ENCODE data around the gene IBTK. TPM values are rescaled to one million over a fixed set of nuclear protein-coding genes. Genes with fewer than 3 reads are reported as not detected.
A peak's percentile ranks its signal among the peaks of the same experiment; 100 is the strongest.

IBTK gene
- polyA plus RNA-seq, 3 donors = 7.0 to 20.2 (median 13.1) TPM

DNA sequence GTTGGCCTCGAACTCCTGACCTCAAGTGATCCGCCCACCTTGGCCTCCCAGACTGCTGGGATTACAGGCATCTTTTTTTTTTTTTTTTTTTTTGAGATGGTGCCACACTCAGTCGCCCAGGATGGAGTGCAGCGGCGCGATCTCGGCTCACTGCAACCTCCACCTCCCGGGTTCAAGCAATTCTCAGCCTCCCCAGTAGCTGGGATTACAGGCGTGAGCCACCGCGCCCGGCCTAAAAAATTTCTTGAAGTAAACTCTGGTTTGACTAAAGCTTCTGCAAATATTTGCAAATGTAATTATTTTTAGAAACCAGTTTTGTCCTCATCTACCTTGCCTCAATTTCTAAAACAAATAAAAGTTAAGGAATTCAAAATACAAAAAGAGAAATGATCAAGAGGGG is 1.2 kb downstream of the IBTK start:
- H3K9ac ChIP-seq (ENCODE audit: insufficient read depth, low read length, poor library complexity, severe bottlenecking) = peak overlapping the region; percentile 89
- WGBS (ENCODE audit: insufficient coverage) = no CpG with 5 or more reads among the region's 12 CpGs

GRCh38 chr6:82245376-82245775 is 2.2 kb downstream of the IBTK start:
- peaks cover 9% of the 10 kb centered on the region for H4K20me1 ChIP-seq (ENCODE audit: insufficient read depth, low read length)
- peaks cover 18 to 27% of the 10 kb centered on the region in 2 donors for H3K36me3 Mint-ChIP-seq
- intact Hi-C loops (cut with micrococcal nuclease) = loop anchor here (5.0 to 10.0 kb wide), 2 partner anchors 822 to 949 kb away; partner anchors contain the start of genes DOP1A (in 2 of the 2), UBE3D (in 2 of the 2), PGM3 (in 1 of the 2) and RWDD2A (in 1 of the 2)
- H3K9me3 ChIP-seq (replicated peaks in 1 of 2; ENCODE audit: control insufficient read depth in 1 of 2, insufficient read depth in 1 of 2, low read length in 2 of 2) = no peaks in the 10 kb centered on the region
- H3K27me3 ChIP-seq (ENCODE audit: control insufficient read depth in 2 of 2, insufficient read depth in 2 of 2, low read length in 2 of 2) = no peaks in the 10 kb centered on the region
- H3K27ac ChIP-seq (ENCODE audit: low read depth in 1 of 2, low read length in 2 of 2) = no peak overlapping the region
- H2AFZ ChIP-seq (ENCODE audit: insufficient read depth, low read depth, low read length, poor library complexity, severe bottlenecking) = no peak overlapping the region
- H3K36me3 ChIP-seq (replicated peaks in 1 of 2; ENCODE audit: control insufficient read depth in 1 of 2, insufficient read depth in 2 of 2, low read length in 2 of 2) = peaks cover 2 to 22% of the 10 kb centered on the region in 2 donors
- TF ChIP-seq, protein P1, sequence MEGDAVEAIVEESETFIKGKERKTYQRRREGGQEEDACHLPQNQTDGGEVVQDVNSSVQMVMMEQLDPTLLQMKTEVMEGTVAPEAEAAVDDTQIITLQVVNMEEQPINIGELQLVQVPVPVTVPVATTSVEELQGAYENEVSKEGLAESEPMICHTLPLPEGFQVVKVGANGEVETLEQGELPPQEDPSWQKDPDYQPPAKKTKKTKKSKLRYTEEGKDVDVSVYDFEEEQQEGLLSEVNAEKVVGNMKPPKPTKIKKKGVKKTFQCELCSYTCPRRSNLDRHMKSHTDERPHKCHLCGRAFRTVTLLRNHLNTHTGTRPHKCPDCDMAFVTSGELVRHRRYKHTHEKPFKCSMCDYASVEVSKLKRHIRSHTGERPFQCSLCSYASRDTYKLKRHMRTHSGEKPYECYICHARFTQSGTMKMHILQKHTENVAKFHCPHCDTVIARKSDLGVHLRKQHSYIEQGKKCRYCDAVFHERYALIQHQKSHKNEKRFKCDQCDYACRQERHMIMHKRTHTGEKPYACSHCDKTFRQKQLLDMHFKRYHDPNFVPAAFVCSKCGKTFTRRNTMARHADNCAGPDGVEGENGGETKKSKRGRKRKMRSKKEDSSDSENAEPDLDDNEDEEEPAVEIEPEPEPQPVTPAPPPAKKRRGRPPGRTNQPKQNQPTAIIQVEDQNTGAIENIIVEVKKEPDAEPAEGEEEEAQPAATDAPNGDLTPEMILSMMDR (IDR thresholded peaks at IDR 0.05) = no peak
- no peaks in the 10 kb centered on the region for H3K9me3 Mint-ChIP-seq
- H3K4me2 ChIP-seq (replicated peaks; ENCODE audit: extremely low read depth, low read length, poor library complexity, severe bottlenecking) = no peak overlapping the region
- H3K79me2 ChIP-seq (ENCODE audit: insufficient read depth, low read length) = peaks cover 72% of the 10 kb centered on the region
- WGBS (ENCODE audit: insufficient coverage) = no CpG with 5 or more reads among the region's 4 CpGs
- H3K27me3 Mint-ChIP-seq (ENCODE audit: low read depth in 3 of 3) = peaks cover 0 to 2% (median 1%) of the 10 kb centered on the region in 3 donors
- no peak overlapping the region for H3K9ac ChIP-seq (ENCODE audit: insufficient read depth, low read length, poor library complexity, severe bottlenecking)
- no peak for DNase-seq
- H3K4me1 Mint-ChIP-seq = peaks cover 31% of the 10 kb centered on the region
- H3K27ac Mint-ChIP-seq = peak overlapping the region in 2 of 7 donors; percentile 29 to 42
- no peak overlapping the region for H3K4me3 Mint-ChIP-seq
- H3K4me1 ChIP-seq (ENCODE audit: control insufficient read depth in 1 of 2, insufficient read depth in 2 of 2, low read length in 2 of 2) = peaks cover 16 to 24% of the 10 kb centered on the region in 2 donors
- no peak overlapping the region for H3K4me3 ChIP-seq (replicated peaks in 1 of 3; ENCODE audit: low read depth in 2 of 3, low read length in 3 of 3)

More for the DNA sequence above, 1.2 kb downstream of the IBTK start:
- H3K27ac Mint-ChIP-seq = peak overlapping the region; percentile 93 to 98 (median 97)
- H3K4me3 Mint-ChIP-seq = peak overlapping the region; percentile 96 to 99
- no peaks in the 10 kb centered on the region for H4K20me1 ChIP-seq (ENCODE audit: insufficient read depth, low read length)
- peaks cover 62% of the 10 kb centered on the region for H3K79me2 ChIP-seq (ENCODE audit: insufficient read depth, low read length)
- DNase-seq = no peak
- no peaks in the 10 kb centered on the region for H3K9me3 ChIP-seq (replicated peaks in 1 of 2; ENCODE audit: control insufficient read depth in 1 of 2, insufficient read depth in 1 of 2, low read length in 2 of 2)
- peaks cover 0 to 2% (median 1%) of the 10 kb centered on the region in 3 donors for H3K27me3 Mint-ChIP-seq (ENCODE audit: low read depth in 3 of 3)
- intact Hi-C loops (cut with micrococcal nuclease) = loop anchor here (2.0 to 10.0 kb wide), 3 partner anchors 821 to 1980 kb away; partner anchors contain the start of genes DOP1A (in 2 of the 2), UBE3D (in 2 of the 2), CEP162 (in 1 of the 2) and PGM3 (in 1 of the 2)
- H3K4me1 ChIP-seq (ENCODE audit: control insufficient read depth in 1 of 2, insufficient read depth in 2 of 2, low read length in 2 of 2) = peaks cover 16 to 24% of the 10 kb centered on the region in 2 donors
- peak overlapping the region in 1 of 2 donors; percentile 92 for H3K27ac ChIP-seq (ENCODE audit: low read depth in 1 of 2, low read length in 2 of 2)
- H3K4me1 Mint-ChIP-seq = peaks cover 31% of the 10 kb centered on the region
- peaks cover 2 to 12% of the 10 kb centered on the region in 2 donors for H3K36me3 ChIP-seq (replicated peaks in 1 of 2; ENCODE audit: control insufficient read depth in 1 of 2, insufficient read depth in 2 of 2, low read length in 2 of 2)
- TF ChIP-seq, protein P1 (IDR thresholded peaks at IDR 0.05) = no peak
- peak overlapping the region in 1 of 3 experiments; percentile 89 for H3K4me3 ChIP-seq (replicated peaks in 1 of 3; ENCODE audit: low read depth in 2 of 3, low read length in 3 of 3)
- H2AFZ ChIP-seq (ENCODE audit: insufficient read depth, low read depth, low read length, poor library complexity, severe bottlenecking) = peak overlapping the region; percentile 97
- H3K4me2 ChIP-seq (replicated peaks; ENCODE audit: extremely low read depth, low read length, poor library complexity, severe bottlenecking) = peak overlapping the region; percentile 74
- H3K27me3 ChIP-seq (ENCODE audit: control insufficient read depth in 2 of 2, insufficient read depth in 2 of 2, low read length in 2 of 2) = no peaks in the 10 kb centered on the region
- H3K9me3 Mint-ChIP-seq = no peaks in the 10 kb centered on the region
- peaks cover 11 to 21% of the 10 kb centered on the region in 2 donors for H3K36me3 Mint-ChIP-seq

Data from CD14-positive monocyte (primary cell).